Activated naive CD8-positive, alpha-beta T cell treated with anti-CD3 and anti-CD28 coated beads for 36 hours (primary cell): ENCODE measurements around the gene CRHR2. TPM values are rescaled to one million over a fixed set of nuclear protein-coding genes. Genes with fewer than 3 reads are reported as not detected.
"Not testable (repeated sequence)": the region's sequence is repeated elsewhere in the genome, so short reads cannot be mapped to it uniquely, and the experiment has no call there.

Source experiments
- DNase-seq: peaks from one replicate; pipeline ENCODE4 v3.0.0; 2021
- H3K27ac Mint-ChIP-seq: one replicate; pipeline ENCODE4 v1.8.0; 2022; ENCODE audit warnings: mild to moderate bottlenecking, moderate library complexity, mixed read lengths
- H3K27me3 Mint-ChIP-seq: one replicate; pipeline ENCODE4 v1.8.0; 2022; ENCODE audit warnings: mild to moderate bottlenecking, mixed read lengths
- H3K36me3 Mint-ChIP-seq: one replicate; pipeline ENCODE4 v1.8.0; 2021; ENCODE audit warnings: mild to moderate bottlenecking, mixed read lengths
- H3K4me1 Mint-ChIP-seq: one replicate; pipeline ENCODE4 v1.8.0; 2021; ENCODE audit warnings: mixed read lengths
- H3K4me3 Mint-ChIP-seq: one replicate; pipeline ENCODE4 v1.8.0; 2022; ENCODE audit warnings: mild to moderate bottlenecking, moderate library complexity, mixed read lengths
- H3K9me3 Mint-ChIP-seq: one replicate; pipeline ENCODE4 v1.8.0; 2022; ENCODE audit warnings: mixed read lengths
- total RNA-seq, 2 experiments: library from RNA; stranded (reverse); gene quantifications; one replicate each; pipeline ENCODE4 v1.2.3, GENCODE V29; 2021

CRHR2 gene
- not detected for total RNA-seq

- peak; percentile 57 for DNase-seq
- Mint-ChIP-seq H3K4me1 (peaks cover 8% of the 10 kb centered on the region), H3K36me3 (no peaks in the 10 kb centered on the region), H3K27ac (no peak within 1 kb of the TSS), H3K4me3 (peak within 1 kb of the TSS; percentile 66), H3K9me3 (no peaks in the 10 kb centered on the region), H3K27me3 (peaks cover 55% of the 10 kb centered on the region)
Measured at GRCh38 chr7:30682212-30683083, at the start of gene CRHR2. CRHR2 (minus strand) TSS chr7:30682456; CDS start chr7:30682280, 176 bp downstream.

GRCh38 chr7:30731581-30731980, 49.3 kb upstream of the CRHR2 start:
- DNase-seq: no peak
- H3K27ac Mint-ChIP-seq: no peak overlapping the region
- no peaks in the 10 kb centered on the region for H3K27me3 Mint-ChIP-seq
- no peaks in the 10 kb centered on the region for H3K9me3 Mint-ChIP-seq
- no peaks in the 10 kb centered on the region for H3K36me3 Mint-ChIP-seq
- no peak overlapping the region for H3K4me3 Mint-ChIP-seq
- peaks cover 45% of the 10 kb centered on the region for H3K4me1 Mint-ChIP-seq

DNA sequence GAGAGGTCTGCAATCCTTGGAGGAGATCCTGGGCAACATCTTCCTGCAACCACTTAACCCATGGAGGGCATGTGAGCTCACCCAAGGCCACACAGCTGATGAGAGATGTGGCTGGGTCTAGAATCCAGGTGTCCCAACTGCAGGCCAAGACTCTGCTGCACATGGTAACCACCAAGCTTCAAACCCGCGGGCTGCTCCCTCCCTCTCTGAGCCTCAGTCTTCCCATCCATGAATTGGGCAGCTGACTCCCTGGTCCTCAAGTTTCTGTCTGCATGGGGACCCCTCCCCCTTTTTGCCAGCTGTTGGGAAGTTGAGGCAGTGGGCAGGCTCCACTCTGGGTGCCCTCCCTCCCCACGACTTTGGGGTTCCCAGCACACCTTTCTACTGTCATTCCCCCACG, 48.7 kb upstream of the CRHR2 start:
- Mint-ChIP-seq H3K36me3 (peaks cover 3% of the 10 kb centered on the region), H3K4me3 (no peak overlapping the region), H3K9me3 (no peaks in the 10 kb centered on the region), H3K4me1 (peaks cover 50% of the 10 kb centered on the region), H3K27ac (no peak overlapping the region), H3K27me3 (no peaks in the 10 kb centered on the region)
- DNase-seq: no peak

DNA sequence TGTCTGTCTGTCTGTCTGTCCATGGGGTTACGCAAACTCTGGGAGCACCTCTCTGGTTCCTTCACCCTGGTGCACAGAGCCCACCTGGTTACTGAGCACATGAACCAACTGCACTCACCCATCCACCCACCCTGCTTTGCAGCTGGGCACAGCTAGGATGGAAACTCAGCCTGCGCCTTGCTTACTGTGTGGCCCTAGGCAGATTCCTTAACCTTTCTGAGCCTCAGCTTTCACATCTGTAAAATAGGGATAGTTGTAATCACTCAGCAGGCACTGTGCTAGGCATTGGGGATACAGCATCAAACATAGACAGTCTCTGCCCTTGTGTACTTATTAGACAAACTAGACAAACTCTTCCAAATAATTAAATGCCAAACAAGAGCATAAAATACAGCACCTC, 47.8 kb upstream of the CRHR2 start:
- Mint-ChIP-seq H3K27me3 (no peaks in the 10 kb centered on the region), H3K36me3 (peaks cover 4% of the 10 kb centered on the region), H3K9me3 (no peaks in the 10 kb centered on the region), H3K27ac (no peak overlapping the region), H3K4me3 (no peak overlapping the region), H3K4me1 (peaks cover 59% of the 10 kb centered on the region)
- no peak for DNase-seq

DNA sequence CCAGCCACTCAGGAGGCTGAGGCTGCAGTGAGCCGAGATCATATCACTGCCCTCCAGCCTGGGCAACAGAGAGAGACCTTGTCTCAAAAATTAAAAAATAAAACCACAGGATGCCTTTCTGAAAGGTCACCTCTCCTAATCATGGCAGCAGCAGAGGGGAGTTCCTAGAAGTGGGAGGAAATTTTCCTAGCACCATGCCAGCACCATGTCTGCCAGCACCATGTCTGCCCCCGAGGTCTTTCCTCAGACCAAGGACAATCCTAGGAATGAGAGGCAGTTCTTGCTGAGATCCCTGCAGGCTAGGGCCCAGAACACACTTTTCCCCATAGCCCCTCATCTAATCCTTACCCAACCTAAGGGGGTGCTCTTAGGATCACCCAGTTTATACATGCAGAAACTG, 47.4 kb upstream of the CRHR2 start:
- no peak overlapping the region for H3K4me3 Mint-ChIP-seq
- no peaks in the 10 kb centered on the region for H3K9me3 Mint-ChIP-seq
- no peaks in the 10 kb centered on the region for H3K27me3 Mint-ChIP-seq
- peaks cover 4% of the 10 kb centered on the region for H3K36me3 Mint-ChIP-seq
- no peak overlapping the region for H3K27ac Mint-ChIP-seq
- no peak for DNase-seq
- peaks cover 62% of the 10 kb centered on the region for H3K4me1 Mint-ChIP-seq

GRCh38 chr7:30728591-30729100, 46.4 kb upstream of the CRHR2 start:
- Mint-ChIP-seq H3K4me3 (no peak overlapping the region), H3K4me1 (peaks cover 62% of the 10 kb centered on the region)

DNA sequence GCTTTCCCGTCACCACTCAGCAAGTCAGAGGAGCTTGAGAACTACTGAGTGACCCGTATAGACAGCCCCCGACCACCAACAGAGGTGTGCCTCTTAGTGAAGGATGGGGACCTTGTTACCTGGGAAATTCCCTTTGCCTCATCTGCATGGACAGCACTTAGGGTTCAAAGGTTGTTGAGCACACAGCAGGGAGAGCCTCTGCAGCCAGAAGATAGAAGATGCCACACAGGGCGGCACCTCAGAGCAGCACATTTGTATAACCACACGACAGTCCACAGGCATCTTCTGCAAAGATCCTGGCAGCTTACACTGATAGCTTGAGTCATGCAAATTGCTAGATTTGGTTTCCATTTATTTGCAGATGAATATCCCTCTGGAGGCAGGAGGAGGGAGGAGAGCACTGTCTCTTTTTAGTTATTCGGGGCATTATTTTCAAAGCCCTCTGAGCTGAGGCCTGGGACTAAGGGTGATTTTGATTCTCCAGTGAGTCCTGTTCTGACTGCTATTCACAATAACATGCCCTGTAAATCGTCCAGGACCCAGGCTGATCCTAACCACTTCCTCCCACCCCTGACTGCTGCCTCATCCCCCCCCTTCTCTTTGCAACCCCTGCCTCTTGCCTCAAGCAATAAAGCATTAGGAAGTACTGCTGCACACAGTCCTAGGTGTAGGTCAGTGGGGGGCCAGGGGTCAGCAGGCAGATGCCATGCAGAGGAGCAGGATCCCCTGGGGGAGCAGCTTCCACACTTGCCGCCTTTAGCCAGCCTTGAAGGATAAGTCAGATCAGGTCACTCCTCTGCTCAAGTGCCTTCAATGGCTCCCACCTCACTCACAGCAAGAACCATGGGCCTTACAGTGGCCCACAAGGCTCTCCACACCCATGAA, 45.0 kb upstream of the CRHR2 start:
- H3K4me3 Mint-ChIP-seq: peak overlapping the region; percentile 82
- H3K9me3 Mint-ChIP-seq: no peaks in the 10 kb centered on the region
- H3K4me1 Mint-ChIP-seq: peaks cover 59% of the 10 kb centered on the region
- DNase-seq: peak; percentile 33
- peaks cover 4% of the 10 kb centered on the region for H3K36me3 Mint-ChIP-seq
- peak overlapping the region; percentile 92 for H3K27ac Mint-ChIP-seq
- H3K27me3 Mint-ChIP-seq: no peaks in the 10 kb centered on the region

More at GRCh38 chr7:30728591-30729100, 46.4 kb upstream of the CRHR2 start:
- Mint-ChIP-seq H3K27ac (no peak overlapping the region), H3K9me3 (no peaks in the 10 kb centered on the region), H3K27me3 (no peaks in the 10 kb centered on the region), H3K36me3 (peaks cover 4% of the 10 kb centered on the region)
- DNase-seq: no peak

DNA sequence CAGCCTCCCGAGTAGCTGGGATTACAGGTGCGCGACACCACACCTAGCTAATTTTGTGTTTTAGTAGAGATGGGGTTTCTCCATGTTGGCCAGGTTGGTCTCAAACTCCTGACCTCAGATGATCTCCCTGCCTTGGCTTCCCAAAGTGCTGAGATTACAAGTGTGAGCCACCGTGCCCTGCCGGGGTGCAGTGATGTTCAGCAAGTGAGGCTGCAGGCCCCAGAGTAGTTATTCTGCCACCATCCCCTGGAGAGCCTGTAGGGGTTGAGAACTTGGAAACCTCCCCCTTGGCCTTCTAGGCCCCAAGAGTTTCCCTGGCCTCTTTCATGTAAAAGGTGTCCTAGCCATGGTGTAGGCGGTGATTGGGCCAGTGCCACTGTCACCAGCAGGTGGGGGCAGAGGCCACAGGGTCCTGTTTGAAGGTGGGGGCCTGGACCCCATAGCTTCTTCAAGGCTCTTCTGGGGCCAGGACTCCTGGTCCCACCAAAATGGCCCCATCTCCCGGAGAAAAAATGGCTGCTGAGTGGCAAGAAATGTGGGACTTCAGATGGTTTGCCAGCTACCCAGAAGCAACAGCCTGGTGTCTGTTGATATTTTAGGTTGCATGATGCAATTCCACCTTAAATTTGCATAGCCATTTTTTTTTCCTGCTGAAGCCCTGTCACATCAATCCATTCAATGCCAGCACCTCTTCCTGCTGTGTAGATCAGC, 44.2 kb upstream of the CRHR2 start:
- Mint-ChIP-seq H3K27me3 (no peaks in the 10 kb centered on the region), H3K9me3 (no peaks in the 10 kb centered on the region), H3K4me1 (peaks cover 56% of the 10 kb centered on the region), H3K36me3 (peaks cover 4% of the 10 kb centered on the region), H3K4me3 (peak overlapping the region; percentile 82), H3K27ac (peak overlapping the region; percentile 92)
- peak; percentile 36 for DNase-seq

GRCh38 chr7:30723776-30724175, 41.5 kb upstream of the CRHR2 start:
- peaks cover 4% of the 10 kb centered on the region for H3K9me3 Mint-ChIP-seq
- peaks cover 36% of the 10 kb centered on the region for H3K4me1 Mint-ChIP-seq
- H3K27me3 Mint-ChIP-seq: no peaks in the 10 kb centered on the region
- no peak for DNase-seq
- H3K27ac Mint-ChIP-seq: no peak overlapping the region
- H3K36me3 Mint-ChIP-seq: peaks cover 16% of the 10 kb centered on the region
- H3K4me3 Mint-ChIP-seq: no peak overlapping the region

GRCh38 chr7:30722671-30723070, 40.4 kb upstream of the CRHR2 start:
- Mint-ChIP-seq H3K4me1 (peaks cover 27% of the 10 kb centered on the region), H3K27ac (no peak overlapping the region), H3K9me3 (peaks cover 12% of the 10 kb centered on the region), H3K27me3 (no peaks in the 10 kb centered on the region), H3K4me3 (no peak overlapping the region), H3K36me3 (peaks cover 27% of the 10 kb centered on the region)
- DNase-seq: no peak

- Mint-ChIP-seq H3K4me1 (peaks cover 23% of the 10 kb centered on the region), H3K36me3 (peaks cover 30% of the 10 kb centered on the region), H3K27ac (no peak overlapping the region), H3K9me3 (peaks cover 15% of the 10 kb centered on the region), H3K27me3 (no peaks in the 10 kb centered on the region), H3K4me3 (no peak overlapping the region)
- DNase-seq: no peak
Measured at GRCh38 chr7:30722187-30722586, 39.9 kb upstream of the CRHR2 start.

DNA sequence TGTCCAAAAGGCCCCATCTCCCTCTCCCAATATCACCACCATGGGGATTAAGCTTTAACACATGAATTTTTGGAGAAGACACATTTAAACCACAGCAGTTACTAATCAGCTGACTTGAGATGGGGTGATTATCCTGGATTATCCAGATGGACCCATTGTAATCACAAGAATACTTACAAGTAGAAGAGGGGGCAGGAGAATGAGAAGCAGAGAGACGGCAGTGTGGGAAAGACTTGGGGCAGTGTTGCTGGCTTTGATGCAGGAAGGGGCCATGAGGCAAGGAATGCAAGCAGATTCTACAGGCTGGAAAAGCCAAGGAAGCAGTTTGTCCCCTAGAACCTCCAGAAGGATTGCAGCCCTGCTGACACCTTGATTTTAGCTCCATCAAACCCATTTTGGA, 39.0 kb upstream of the CRHR2 start:
- no peak overlapping the region for H3K4me3 Mint-ChIP-seq
- peaks cover 33% of the 10 kb centered on the region for H3K36me3 Mint-ChIP-seq
- H3K9me3 Mint-ChIP-seq: peaks cover 16% of the 10 kb centered on the region
- no peaks in the 10 kb centered on the region for H3K27me3 Mint-ChIP-seq
- no peak for DNase-seq
- peaks cover 14% of the 10 kb centered on the region for H3K4me1 Mint-ChIP-seq
- no peak overlapping the region for H3K27ac Mint-ChIP-seq

DNA sequence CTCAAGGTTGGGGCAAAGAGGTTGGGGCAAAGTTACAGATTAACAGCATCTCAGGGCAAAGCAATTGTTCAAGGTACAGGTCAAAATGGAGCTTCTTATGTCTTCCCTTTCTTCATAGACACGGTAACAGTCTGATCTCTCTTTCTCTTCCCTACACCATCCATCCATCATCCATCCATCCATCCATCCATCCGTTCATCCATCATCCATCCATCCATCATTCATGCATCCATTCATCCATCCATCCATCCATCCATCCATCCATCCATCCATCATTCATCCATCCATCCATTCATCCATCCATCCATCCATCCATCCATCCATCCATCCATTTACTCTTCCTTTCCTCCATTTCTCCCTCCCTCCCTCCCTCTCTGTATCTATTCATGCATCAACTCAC, 37.2 kb upstream of the CRHR2 start:
- H3K4me1 Mint-ChIP-seq, H3K27me3 Mint-ChIP-seq, DNase-seq, H3K4me3 Mint-ChIP-seq, H3K27ac Mint-ChIP-seq: not testable (repeated sequence)
- peaks cover 16% of the 10 kb centered on the region for H3K9me3 Mint-ChIP-seq
- H3K36me3 Mint-ChIP-seq: peaks cover 31% of the 10 kb centered on the region

DNA sequence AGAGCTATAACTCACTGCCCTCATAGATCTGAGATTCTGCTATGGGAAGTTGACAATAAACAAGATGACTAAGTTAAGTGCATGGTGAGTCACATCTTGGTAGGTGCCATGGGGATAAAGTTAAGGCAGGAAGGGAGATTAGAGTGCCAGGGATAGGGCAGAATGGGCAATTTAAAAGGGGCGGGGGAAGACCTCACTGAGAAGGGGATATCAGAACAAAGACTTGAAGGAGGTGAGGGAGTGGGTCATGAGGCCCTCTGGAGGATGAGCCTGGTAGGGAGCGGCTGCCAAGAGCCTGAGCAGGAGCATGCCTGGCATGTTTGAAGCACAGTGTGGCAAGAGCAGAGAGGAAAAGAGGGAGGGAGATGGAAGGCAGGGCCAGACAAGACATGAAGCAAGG, 34.9 kb upstream of the CRHR2 start:
- H3K4me3 Mint-ChIP-seq: no peak overlapping the region
- H3K36me3 Mint-ChIP-seq: peaks cover 31% of the 10 kb centered on the region

GRCh38 chr7:30714129-30714528, 31.9 kb upstream of the CRHR2 start:
- Mint-ChIP-seq H3K4me3 (no peak overlapping the region), H3K27ac (no peak overlapping the region), H3K36me3 (peaks cover 22% of the 10 kb centered on the region), H3K9me3 (peaks cover 13% of the 10 kb centered on the region), H3K27me3 (no peaks in the 10 kb centered on the region), H3K4me1 (no peaks in the 10 kb centered on the region)
- DNase-seq: no peak

More for the DNA sequence above, 34.9 kb upstream of the CRHR2 start:
- Mint-ChIP-seq H3K4me1 (no peaks in the 10 kb centered on the region), H3K27me3 (no peaks in the 10 kb centered on the region), H3K9me3 (peaks cover 16% of the 10 kb centered on the region), H3K27ac (no peak overlapping the region)
- DNase-seq: no peak
